ENCODE data around the gene SMIM17.
"Not testable (repeated sequence)": the region's sequence is repeated elsewhere in the genome, so short reads cannot be mapped to it uniquely, and the experiment has no call there.

SMIM17 gene

GRCh38 chr19:56660381-56661107, 17.6 kb downstream of the SMIM17 start:
- DNase-seq (ENCODE audit: low spot score): no peak

- DNase-seq (ENCODE audit: low spot score): no peak
These were observed 18.3 kb downstream of the SMIM17 start for GRCh38 chr19:56661248-56661647.

- no peak for DNase-seq (ENCODE audit: low spot score)
These were observed 21.1 kb downstream of the SMIM17 start for GRCh38 chr19:56663931-56664500.

GRCh38 chr19:56664511-56664910, 21.6 kb downstream of the SMIM17 start:
- no peak for DNase-seq (ENCODE audit: low spot score)

GRCh38 chr19:56667311-56667870, 24.4 kb downstream of the SMIM17 start:
- no peak for DNase-seq (ENCODE audit: low spot score)

GRCh38 chr19:56668676-56669075, 25.7 kb downstream of the SMIM17 start:
- DNase-seq (ENCODE audit: low spot score): no peak

- DNase-seq (ENCODE audit: low spot score): no peak
These were observed 27.5 kb downstream of the SMIM17 start for GRCh38 chr19:56670401-56670960.

- DNase-seq (ENCODE audit: low spot score): no peak
These were observed 28.1 kb downstream of the SMIM17 start for GRCh38 chr19:56670961-56671612.

- DNase-seq (ENCODE audit: low spot score): peak; percentile 85
These were observed 28.6 kb downstream of the SMIM17 start, which contains the start of gene ZNF835 for GRCh38 chr19:56671613-56671994. ZNF835 (minus strand) TSS chr19:56671757; CDS start chr19:56665198, 6,559 bp downstream.

GRCh38 chr19:56672610-56673009, 29.7 kb downstream of the SMIM17 start:
- DNase-seq (ENCODE audit: low spot score): not testable (repeated sequence)

- no peak for DNase-seq (ENCODE audit: low spot score)
These were observed 35.2 kb downstream of the SMIM17 start for GRCh38 chr19:56678205-56678604.

GRCh38 chr19:56681702-56682101, 38.7 kb downstream of the SMIM17 start:
- DNase-seq (ENCODE audit: low spot score): no peak

GRCh38 chr19:56683116-56683515, 40.2 kb downstream of the SMIM17 start:
- DNase-seq (ENCODE audit: low spot score): no peak

GRCh38 chr19:56687031-56687430, 44.1 kb downstream of the SMIM17 start:
- DNase-seq (ENCODE audit: low spot score): no peak

- DNase-seq (ENCODE audit: low spot score): no peak
These were observed 46.2 kb downstream of the SMIM17 start for GRCh38 chr19:56689198-56689597.

GRCh38 chr19:56690670-56691069, 47.7 kb downstream of the SMIM17 start:
- no peak for DNase-seq (ENCODE audit: low spot score)

GRCh38 chr19:56692206-56692895, 49.4 kb downstream of the SMIM17 start:
- no peak for DNase-seq (ENCODE audit: low spot score)

GRCh38 chr19:56699552-56699951, 56.6 kb downstream of the SMIM17 start:
- DNase-seq (ENCODE audit: low spot score): no peak

GRCh38 chr19:56701895-56702294, 58.9 kb downstream of the SMIM17 start:
- DNase-seq (ENCODE audit: low spot score): no peak

- no peak for DNase-seq (ENCODE audit: low spot score)
These were observed 63.0 kb downstream of the SMIM17 start for GRCh38 chr19:56705939-56706338.
